HG03469 (cell line): ENCODE results near the gene LEPROT.

Experiments
- ATAC-seq: cut with Tn5 transposase; IDR thresholded peaks from one replicate; pipeline ENCODE4 v1.9.1; 2021; ENCODE audit warnings: mild to moderate bottlenecking, moderate library complexity, moderate number of reproducible peaks; ENCODE audit not compliant: unreplicated experiment

Gene LEPROT

GRCh38 chr1:65412256-65412983, 8.0 kb upstream of the LEPROT start:
- no peak for ATAC-seq

DNA sequence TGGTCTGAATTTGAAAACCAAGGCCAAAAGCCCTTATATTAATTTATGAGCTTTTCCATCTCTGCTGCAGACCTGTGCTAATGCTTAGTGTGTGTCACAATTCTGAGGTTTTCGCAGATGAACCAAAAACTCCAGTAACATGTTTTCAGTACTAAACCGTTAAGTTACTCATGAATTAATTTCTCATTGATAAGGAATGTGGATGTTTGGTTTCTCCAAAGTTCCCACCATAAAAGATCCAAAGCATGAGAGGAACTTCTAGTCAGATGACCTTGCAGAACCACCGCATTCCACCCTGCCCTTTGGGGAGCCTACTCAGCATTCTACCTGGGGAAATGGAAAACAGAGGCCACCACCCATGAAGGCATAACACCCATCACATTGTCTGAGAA, 7.5 kb upstream of the LEPROT start:
- ATAC-seq, result no peak

- ATAC-seq, result no peak
Observed at GRCh38 chr1:65414538-65414937, 5.9 kb upstream of the LEPROT start.

DNA sequence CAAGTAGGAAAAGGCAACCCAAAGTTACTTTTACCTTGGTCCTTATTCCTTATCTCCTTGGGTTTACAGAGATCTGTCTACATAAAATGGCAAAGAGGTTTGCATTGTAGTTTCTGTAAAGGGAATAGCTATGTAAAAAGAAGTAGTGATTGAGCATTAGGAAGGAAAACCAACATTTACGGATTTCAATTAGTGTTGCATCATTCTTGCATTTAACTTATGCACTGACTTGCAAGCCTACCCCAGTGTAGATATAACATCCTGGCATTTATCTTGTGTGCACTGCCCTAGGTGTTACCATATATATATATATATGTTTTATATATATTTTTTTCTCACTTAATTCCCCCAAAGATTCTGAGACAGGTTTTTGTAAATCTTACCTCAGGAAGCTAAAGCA, 3.7 kb upstream of the LEPROT start:
- ATAC-seq, result no peak

DNA sequence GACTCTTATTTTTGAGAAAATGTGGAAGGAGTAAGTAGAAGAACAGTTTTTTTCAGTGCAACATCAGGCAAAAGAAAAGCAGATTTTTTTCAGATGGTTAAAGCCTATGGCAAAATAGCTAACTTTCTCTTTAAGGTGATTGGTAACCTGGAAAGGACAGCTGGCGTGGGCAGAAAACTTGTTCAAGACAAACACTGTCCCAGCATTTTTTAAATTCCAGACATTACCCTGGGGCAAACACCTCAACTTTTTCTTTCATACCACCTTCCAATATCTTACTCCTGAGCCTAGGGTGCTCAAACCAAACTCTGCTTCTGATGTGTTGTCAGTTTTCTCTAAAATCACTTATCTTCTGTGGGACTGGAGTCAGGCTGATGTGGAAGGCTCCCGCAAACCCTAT, 2.7 kb upstream of the LEPROT start:
- ATAC-seq, result no peak

DNA sequence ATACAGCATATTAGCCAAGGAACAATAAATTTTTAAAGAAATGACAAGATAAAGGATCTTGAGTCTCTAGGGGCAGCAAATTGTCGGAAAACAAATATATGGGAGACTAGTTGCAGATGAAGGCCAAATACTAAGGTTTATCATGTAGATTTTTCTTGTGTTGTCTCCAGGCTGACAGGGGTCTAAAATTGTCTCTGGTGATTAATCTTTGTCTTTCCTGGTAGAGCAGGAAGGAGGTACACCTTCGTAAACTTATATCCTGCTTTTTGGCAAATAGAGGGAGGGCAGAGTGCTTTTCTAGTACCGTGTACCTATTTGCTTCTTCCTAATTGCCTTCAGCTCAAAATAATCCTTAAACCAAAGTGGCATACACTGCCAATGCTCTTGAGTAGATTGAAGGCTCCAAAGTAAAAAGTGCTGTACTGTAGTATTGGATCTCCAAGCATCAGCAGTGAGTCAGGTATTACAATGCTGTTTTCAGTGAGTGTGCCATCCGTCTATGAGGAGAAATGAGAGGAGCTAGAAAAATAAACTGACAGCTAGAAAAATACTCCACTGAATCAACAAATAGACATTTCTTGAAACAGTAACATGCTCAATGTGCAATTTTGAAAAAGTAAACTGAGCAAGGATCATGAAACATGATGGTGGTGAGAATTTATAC, 1.8 kb upstream of the LEPROT start:
- no peak for ATAC-seq

- peak; percentile 90 for ATAC-seq
Observed at GRCh38 chr1:65419681-65420589, 533 bp upstream of the LEPROT start.

DNA sequence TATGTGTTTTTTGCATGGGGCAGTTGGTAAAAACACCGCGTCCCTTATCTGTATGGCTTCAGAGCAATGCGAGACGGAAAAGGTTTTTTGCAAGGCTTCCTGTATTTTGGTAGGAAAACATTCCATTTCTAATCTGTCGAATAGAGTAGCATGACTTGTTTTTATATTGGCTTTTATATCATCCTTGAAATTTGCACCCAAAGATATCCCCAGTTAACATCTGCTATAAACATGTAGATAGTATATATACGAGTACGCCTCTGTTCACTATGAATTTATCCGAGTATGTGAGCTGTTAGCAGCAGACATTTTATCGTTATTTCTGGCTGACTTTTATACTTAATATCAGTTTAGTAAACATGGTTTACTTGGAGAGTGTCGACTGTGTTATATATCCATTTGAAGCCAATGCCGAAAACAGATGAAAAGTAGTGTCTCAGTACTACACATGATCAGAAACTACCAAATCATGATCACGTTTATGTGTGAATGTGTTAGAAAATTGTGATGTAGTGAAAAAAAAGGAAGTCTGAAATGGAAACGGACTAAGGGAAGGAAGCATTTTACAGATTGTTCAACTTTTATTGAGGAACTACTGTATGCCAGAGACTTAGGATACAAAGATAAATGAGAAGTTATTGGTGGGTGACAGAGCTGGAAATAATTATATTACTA, 1.0 kb downstream of the LEPROT start:
- no peak for ATAC-seq

- ATAC-seq, result no peak
Observed at GRCh38 chr1:65422241-65423203, 2.1 kb downstream of the LEPROT start.

GRCh38 chr1:65423884-65424572, 3.6 kb downstream of the LEPROT start:
- no peak for ATAC-seq

- ATAC-seq, result no peak
Observed at GRCh38 chr1:65424573-65424889, 4.1 kb downstream of the LEPROT start.

DNA sequence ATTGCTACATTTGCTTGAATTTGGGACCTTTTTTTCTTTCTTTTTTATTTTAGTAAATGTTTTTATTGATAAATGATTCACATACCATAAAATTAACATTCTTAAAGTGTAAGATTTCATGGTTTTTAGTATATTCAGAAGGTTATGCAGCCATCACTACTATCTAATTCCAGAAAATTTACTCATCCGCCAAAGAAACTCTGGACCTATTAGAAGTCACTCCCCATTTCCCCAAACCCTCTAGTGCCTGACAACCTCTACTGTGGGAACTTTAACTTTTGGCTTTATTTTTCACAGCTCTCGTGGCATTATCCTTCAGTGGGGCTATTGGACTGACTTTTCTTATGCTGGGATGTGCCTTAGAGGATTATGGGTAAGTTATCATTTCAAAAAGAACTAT, 4.5 kb downstream of the LEPROT start:
- ATAC-seq, result no peak

DNA sequence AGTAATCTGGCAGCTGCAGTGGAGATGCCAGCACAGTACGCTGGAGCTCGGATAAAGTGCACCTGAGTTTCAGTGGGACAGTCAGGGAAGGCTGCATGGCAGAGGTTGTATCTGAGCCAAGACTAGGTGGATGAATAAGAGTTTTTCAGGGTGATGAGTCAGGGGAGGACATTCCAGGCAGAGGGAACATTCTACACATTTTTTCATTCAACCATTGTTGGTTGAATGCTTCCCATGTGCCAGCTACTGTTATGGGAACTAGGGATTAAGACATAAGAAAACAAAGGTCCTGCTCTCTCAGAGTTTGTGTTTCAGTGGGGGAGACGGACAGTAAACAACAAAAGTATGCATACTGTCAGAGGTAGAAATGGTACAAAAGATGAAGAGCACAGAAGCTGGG, 5.2 kb downstream of the LEPROT start:
- no peak for ATAC-seq

- no peak for ATAC-seq
Observed at GRCh38 chr1:65429078-65429477, 8.6 kb downstream of the LEPROT start.

DNA sequence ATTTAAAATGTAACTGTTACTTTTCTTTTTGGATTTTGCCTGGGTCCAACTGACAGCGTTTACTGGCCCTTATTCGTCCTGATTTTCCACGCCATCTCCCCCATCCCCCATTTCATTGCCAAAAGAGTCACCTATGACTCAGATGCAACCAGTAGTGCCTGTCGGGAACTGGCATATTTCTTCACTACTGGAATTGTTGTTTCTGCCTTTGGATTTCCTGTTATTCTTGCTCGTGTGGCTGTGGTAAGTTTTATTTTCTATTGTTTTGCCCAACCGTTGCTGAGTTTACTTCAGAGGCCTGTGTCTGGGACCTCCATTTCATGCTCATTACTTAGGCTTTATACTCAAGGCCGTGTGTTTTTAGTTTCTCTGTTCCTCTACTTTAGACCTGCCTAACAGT, 9.3 kb downstream of the LEPROT start:
- no peak for ATAC-seq

- ATAC-seq, result no peak
Observed at GRCh38 chr1:65431111-65431705, 10.7 kb downstream of the LEPROT start.

DNA sequence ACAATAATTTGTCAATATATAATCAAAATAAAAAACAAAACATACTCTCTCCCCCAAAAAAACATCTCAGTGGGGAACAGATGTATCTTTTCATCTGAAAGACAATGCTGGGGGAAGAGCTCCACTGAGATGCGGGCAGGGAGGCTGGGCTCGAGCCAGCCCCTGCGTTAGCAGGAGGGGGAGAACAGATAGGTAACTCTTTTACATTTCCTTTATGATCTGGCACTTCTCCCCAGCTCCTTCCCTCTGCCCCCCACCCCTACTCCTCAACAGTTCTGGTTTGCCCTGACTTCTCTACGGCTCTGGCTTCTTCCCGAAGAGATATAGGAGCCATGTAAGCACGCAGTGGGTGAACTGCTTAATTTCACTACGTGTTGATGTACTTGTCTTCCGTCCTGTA, 12.4 kb downstream of the LEPROT start:
- ATAC-seq, result no peak

- ATAC-seq, result no peak
Observed at GRCh38 chr1:65434255-65434654, 13.8 kb downstream of the LEPROT start.

DNA sequence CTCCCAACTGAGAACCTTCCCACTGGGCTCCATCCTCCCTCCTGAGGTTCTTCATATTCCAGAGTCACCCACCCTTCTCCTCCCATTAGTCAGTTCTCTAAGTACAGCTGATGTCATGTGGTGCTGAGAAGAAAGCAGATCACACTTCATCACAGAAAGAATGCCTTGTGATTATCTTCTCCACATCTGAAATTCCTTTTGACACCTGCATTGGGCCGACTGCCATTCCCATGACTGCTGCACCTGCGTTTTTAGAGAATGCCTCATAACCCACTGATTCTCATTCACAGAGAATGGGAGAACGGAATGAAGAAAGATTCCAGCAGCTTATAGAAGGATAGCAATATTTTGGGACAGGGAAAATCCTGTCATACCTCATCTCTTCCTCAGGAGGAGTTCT, 14.3 kb downstream of the LEPROT start:
- no peak for ATAC-seq
